NCI-H146 (cell line): ENCODE measurements around the gene TMEM219.
A peak's percentile ranks its signal among the peaks of the same experiment; 100 is the strongest.
"Not testable (repeated sequence)": the region's sequence is repeated elsewhere in the genome, so short reads cannot be mapped to it uniquely, and the experiment has no call there.

ENCODE experiments used
- DNase-seq: peaks from one replicate; lab custom pipeline; 2025; lab: John Stamatoyannopoulos, UW

Gene TMEM219

GRCh38 chr16:29961479-29962343 is at the start of gene TMEM219:
Gene TMEM219, plus strand, starts transcription at chr16:29962079. Its CDS starts 1,065 bp downstream, at chr16:29963144.
- peak; percentile 90 for DNase-seq

DNA sequence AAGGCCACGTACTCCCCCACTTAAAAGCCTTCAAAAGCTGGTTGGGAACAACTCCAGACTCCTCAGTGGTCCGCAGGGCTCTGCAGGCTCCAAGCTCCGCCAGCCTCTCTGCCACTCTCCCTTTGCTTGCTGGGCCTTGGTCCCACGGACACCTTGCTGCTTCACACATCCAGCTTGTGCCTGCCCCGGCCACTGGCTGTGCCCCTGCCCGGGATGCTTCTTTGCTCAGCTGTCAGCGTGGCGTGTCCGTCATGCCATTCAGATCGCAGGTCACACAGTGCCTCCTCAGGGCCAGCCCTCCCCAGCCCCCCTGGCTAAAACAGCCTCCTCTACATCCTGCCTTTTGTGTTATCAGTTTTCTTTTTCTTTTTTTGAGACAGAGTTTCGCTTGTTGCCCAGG is 49.8 kb upstream of the TMEM219 start:
- peak; percentile 80 for DNase-seq

DNA sequence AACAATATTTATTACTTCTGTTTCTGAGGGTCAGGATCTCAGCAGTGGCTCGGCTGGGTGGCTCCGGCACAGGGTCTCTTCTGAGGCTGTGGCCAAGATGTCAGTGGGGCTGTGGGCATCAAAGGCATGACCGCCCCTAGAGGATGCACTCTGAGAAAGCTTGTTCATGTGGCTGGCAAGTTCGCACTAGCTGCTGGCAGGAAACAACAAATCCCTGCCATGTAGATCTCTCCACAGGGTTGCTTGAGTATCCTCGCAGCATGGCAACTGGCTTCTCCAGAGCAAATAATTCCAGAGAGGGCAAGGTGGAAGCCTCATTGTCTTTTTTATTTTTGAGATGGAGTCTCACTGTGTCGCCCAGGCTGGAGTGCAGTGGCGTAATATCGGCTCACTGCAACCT is 48.4 kb upstream of the TMEM219 start:
- DNase-seq, result no peak

GRCh38 chr16:29915590-29916247 is 46.2 kb upstream of the TMEM219 start:
- no peak for DNase-seq

GRCh38 chr16:29916979-29917378 is 44.9 kb upstream of the TMEM219 start:
- DNase-seq, result no peak

GRCh38 chr16:29920288-29921033 is 41.4 kb upstream of the TMEM219 start:
- DNase-seq, result no peak

DNA sequence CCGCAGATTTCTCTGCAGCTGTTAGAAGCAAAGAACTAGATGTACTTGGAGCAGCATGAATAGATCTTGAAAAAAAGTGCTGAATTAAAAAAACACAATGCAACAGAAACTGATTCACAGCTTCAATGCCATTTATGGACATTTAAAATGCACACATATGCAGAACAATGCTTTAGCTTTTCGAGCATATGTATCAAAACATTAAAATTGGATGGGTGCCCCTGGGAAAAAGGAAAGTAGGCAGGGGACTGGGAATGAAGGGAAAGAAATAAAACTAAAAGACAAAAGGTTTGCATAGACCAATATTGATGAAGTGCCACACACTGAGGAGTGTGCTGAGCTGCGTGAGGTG is 40.9 kb upstream of the TMEM219 start:
- DNase-seq, result no peak

- DNase-seq, result no peak
These were observed 39.6 kb upstream of the TMEM219 start for GRCh38 chr16:29922326-29922725.

DNA sequence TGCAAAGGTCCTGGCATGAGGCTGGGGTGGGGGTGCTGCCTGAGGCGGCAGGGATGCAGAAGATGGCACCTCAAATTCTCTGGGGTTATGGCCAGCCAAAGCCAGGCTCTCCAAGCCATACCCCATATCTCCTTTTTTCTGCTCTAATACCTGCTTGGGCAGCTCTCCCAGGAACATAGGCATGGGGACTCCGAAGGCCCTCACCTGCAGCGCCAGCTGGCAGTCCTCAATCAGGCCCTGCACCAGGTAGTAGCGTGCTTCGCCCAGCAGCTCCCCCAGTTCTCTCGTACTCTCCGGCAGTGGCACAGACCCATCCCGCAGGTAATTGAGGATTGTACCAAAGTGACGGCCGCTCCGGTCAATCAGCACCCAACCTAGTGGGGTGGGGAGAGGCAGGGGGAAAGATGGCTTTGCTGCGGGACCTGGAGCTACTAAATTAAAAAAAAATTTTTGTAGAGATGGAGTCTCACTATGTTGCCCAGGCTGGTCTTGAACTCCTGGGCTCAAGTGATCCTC is 38.8 kb upstream of the TMEM219 start:
- DNase-seq, result no peak

- DNase-seq, result peak; percentile 19
These were observed 36.6 kb upstream of the TMEM219 start for GRCh38 chr16:29925105-29925756.

GRCh38 chr16:29925781-29926710 is 35.8 kb upstream of the TMEM219 start, which contains the start of gene KCTD13:
Gene KCTD13, minus strand, starts transcription at chr16:29926226. Its CDS starts 193 bp downstream, at chr16:29926033.
- DNase-seq, result peak; percentile 93

DNA sequence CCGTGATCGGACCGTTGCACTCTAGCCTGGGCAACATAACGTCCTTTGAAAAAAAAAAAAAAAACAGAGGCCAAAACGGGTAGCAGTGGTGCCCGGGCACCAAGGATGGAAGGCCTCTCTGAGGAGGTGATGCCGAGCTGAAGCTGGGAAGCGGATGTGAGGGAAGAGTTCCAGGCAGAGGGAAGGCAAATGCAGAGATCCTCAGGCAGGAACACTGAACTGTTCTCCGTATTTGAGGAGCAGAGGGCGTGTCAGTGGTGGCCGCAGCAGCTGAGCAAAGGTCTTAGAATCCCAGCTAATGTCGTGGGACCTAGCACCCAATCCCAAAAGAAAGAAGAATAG is 35.2 kb upstream of the TMEM219 start:
- DNase-seq, result peak; percentile 72

DNA sequence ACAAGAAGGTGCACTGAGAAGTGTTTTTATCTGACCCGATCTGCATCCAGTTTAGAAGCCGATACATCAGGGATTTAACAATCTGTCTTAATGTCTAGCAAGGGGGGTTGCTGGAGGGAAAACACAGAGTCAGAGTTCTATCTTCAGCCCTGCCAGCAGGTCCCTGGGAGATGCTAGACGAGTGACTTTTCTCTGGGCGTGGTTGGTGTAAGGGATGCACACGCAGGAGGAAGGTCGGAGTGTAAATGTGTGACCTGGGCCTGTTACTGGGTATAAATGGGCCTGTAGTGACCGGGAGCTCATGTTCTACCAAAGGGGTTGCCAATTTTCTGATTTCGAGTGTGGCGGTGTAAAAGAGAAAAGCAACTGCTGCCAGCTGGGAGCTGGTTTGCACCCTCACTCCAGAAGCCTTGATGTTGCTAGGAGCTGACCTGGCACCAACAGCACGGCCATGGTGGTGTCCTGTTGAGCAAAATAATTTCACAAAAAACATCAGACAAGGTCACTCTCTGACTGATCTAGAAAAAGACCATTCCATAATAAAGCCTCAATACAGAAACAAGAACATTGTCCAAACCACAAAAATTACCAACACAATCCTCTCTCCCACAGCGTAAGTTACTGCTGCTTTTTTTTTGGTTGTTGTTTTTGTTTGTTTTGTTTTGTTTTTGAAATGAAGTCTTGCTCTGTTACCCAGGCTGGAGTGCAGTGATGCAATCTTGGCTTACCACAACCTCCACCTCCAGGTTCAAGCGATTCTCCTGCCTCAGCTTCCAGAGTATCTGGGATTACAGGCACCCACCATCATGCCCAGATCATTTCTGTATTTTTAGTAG is 34.6 kb upstream of the TMEM219 start:
- DNase-seq, result peak; percentile 66

DNA sequence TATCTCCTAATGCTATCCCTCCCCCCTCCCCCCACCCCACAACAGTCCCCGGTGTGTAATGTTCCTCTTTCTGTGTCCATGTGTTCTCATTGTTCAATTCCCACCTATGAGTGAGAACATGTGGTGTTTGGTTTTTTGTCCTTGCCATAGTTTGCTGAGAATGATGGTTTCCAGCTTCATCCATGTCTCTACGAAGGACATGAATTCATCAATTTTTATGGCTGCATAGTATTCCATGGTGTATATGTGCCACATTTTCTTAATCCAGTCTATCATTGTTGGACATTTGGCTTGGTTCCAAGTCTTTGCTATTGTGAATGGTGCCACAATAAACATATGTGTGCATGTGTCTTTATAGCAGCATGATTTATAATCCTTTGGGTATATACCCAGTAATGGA is 30.1 kb upstream of the TMEM219 start:
- DNase-seq, result not testable (repeated sequence)

DNA sequence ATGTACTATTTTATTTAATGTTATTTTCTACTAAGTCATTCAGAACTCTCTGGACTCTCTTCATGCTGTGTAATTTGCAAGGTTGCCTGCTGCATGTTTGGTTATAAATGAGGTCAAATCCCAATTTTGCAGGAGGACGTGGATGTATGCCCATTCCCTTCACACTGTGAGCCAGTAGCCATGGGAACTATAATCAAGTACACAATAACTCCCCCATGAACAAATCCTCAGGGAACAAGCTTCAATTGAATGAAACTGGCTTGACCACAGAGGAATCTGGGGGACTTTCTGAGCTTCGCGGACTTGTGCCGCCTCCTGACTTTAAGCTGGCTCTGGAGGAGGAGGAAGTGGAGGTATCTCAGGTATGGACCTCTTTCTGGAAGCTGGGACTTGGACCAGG is 21.2 kb upstream of the TMEM219 start:
- peak; percentile 8 for DNase-seq

- DNase-seq, result peak; percentile 76
These were observed 17.8 kb upstream of the TMEM219 start for GRCh38 chr16:29943846-29944799.

DNA sequence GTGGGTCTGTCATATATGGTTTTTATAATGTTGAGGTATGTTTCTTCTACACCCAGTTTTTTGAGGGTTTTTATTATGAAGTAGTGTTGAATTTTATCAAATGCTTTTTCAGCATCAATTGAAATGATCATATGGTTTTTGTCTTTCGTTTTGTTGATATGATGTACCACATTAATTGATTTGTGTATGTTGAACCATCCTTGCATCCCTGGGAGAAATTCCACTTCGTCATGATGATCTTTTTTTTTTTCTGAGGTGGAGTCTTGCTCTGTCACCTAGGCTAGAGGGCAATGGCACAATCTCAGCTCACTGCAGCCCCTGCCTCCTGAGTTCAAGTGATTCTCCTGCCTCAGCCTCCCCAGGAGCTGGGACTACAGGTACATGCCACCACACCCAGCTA is 14.0 kb upstream of the TMEM219 start:
- no peak for DNase-seq

DNA sequence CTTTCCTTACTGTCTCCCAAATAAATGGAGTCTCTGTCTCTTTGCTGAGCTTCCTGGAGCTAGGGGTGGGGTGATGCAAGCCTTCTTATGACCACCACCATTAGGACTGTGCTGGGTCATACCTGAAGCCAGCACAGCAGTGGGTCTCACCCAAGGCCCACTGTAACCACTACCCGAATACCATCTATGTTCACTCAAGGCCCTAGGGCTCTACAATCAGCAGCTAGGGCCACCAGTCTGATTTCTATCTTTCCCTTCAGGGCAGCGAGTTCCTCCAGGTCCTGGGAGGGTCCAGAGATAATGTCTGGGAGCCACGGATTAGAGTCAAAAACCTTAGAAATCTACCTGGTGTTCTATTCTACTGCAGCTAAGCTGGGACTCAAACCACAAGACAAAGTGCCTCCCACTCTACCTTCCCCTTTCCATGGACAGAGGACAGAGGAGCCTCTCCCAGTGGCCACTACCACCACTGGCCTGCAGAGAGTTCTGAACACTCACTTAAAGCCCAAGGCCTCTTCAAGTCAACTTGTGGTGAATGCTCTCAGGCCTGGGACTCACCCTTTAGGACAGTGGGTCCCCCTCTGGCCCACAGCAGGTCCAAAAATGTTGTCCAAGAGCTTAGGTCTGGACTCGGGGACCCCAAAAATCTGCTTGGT is 10.9 kb upstream of the TMEM219 start:
- DNase-seq, result no peak
